Measurements from ENCODE around the gene ITIH5. TPM values are rescaled to one million over a fixed set of nuclear protein-coding genes. Genes with fewer than 3 reads are reported as not detected.

The ITIH5 gene
- 0.18 TPM in 1 of 2 replicates, not detected in the other for total RNA-seq

GRCh38 chr10:7666253-7667023 lies at the start of gene ITIH5:
ITIH5 (minus strand) TSS chr10:7666966; CDS start chr10:7666892, 74 bp downstream.

GRCh38 chr10:7703140-7703539 lies 36.4 kb upstream of the ITIH5 start, which contains the start of gene ITIH2:
ITIH2 (plus strand) TSS chr10:7703316; CDS start chr10:7703435, 119 bp downstream.

Other genes starting within 250 kb of the ITIH5 start
- gene ITIH2, start 36.4 kb upstream of the ITIH5 start, total RNA-seq = not detected in 2 replicates
- gene KIN, start 121.0 kb upstream of the ITIH5 start, total RNA-seq = 2.8 and 4.0 TPM in 2 replicates
- gene ATP5F1C, start 121.2 kb upstream of the ITIH5 start, total RNA-seq = 278 and 348 TPM in 2 replicates
- 0.54 and 1.9 TPM in 2 replicates for gene TAF3, start 151.5 kb upstream of the ITIH5 start, total RNA-seq